HCT116 (cell line): Measurements from ENCODE around the gene WNK3. TPM values are rescaled to one million over a fixed set of nuclear protein-coding genes. Genes with fewer than 3 reads are reported as not detected.

Experiments
- ATAC-seq: fragments of 200-7000 bp; cut with Tn5 transposase; 2 replicates; pipeline ENCODE4 v1.9.1; 2020; ENCODE audit warnings: mild to moderate bottlenecking, moderate library complexity
- BruUV-seq: library from RNA; stranded (reverse); fragments of 400-500 nt; replicated peaks from 2 replicates; lab custom pipeline; 2021; lab: Mats Ljungman, UMichigan
- CTCF ChIA-PET: fragments of 300-600 bp; sonication (Branson Sonifier 250); formaldehyde crosslinking; loops from one replicate; lab custom pipeline; 2021; ENCODE audit warnings: antibody characterized with exemption; lab: Charles Lee
- POLR2A ChIA-PET: fragments of 300-600, 350-600 bp; sonication (Branson Sonifier 250); formaldehyde crosslinking; loops from one replicate; lab custom pipeline; 2021; ENCODE audit warnings: antibody characterized with exemption; lab: Charles Lee
- RAD21 ChIA-PET, 2 experiments: fragments of 300-600 bp; sonication (Branson Sonifier 250); formaldehyde crosslinking; loops; one replicate each; lab custom pipeline; 2023; ENCODE audit warnings: low total read pairs in 2 of 2; ENCODE audit not compliant: uncharacterized antibody in 2 of 2, unreplicated experiment in 2 of 2, low non-redundant PET in 1 of 2; lab: Charles Lee
- DNase-seq: peaks from one replicate; pipeline ENCODE4 v3.0.0-alpha.2; 2010; ENCODE audit warnings: low read depth, low spot score
- H2AFZ ChIP-seq: fragments of 200-600 bp; shearing (Covaris generic), sonication (generic); 2 replicates; pipeline ENCODE4 v1.6.1; 2017; ENCODE audit warnings: low read depth, mixed run types, mixed read lengths, antibody characterized with exemption, low read length; ENCODE audit not compliant: poor library complexity, severe bottlenecking
- H3K27ac ChIP-seq: 2 replicates; pipeline ENCODE4 v1.5.1; 2012; ENCODE audit warnings: low read depth, low read length
- H3K27me3 ChIP-seq: fragments of 200-600 bp; sonication (generic); 2 replicates; pipeline ENCODE4 v1.6.1; 2016; ENCODE audit warnings: mixed run types, low read length, mixed read lengths; ENCODE audit not compliant: insufficient read depth
- H3K36me3 ChIP-seq, 2 experiments: fragments of 200-500 bp in 1 of 2; fragments of 200-600 bp in 1 of 2; sonication (Bioruptor generic) in 1 of 2; sonication (generic) in 1 of 2; 2 replicates each; pipeline versions ENCODE4 v1.5.1 to v1.6.1; 2014 to 2016; ENCODE audit warnings: low read length in 2 of 2, inconsistent platforms in 1 of 2, mixed read lengths in 1 of 2, mixed run types in 1 of 2; ENCODE audit not compliant: insufficient read depth in 2 of 2, control insufficient read depth in 1 of 2
- H3K4me1 ChIP-seq, 2 experiments: fragments of 200-600 bp in 1 of 2; sonication (generic) in 1 of 2; 2 replicates each; pipeline versions ENCODE4 v1.5.1 to v1.6.1; 2012 to 2017; ENCODE audit warnings: low read length in 2 of 2, inconsistent platforms in 1 of 2, mild to moderate bottlenecking in 1 of 2, mixed read lengths in 1 of 2, mixed run types in 1 of 2, moderate library complexity in 1 of 2; ENCODE audit not compliant: insufficient read depth in 2 of 2, control insufficient read depth in 1 of 2
- H3K4me2 ChIP-seq: fragments of 200-600 bp; sonication (generic); 2 replicates; pipeline ENCODE4 v1.6.1; 2017; ENCODE audit warnings: mixed run types, low read length, mixed read lengths
- H3K4me3 ChIP-seq, 2 experiments: fragments of 200-600 bp in 1 of 2; sonication (generic) in 1 of 2; replicated peaks in 1 of 2; 2 replicates each; pipeline ENCODE4 v1.5.1; 2011 to 2016; ENCODE audit warnings: low read length in 2 of 2, control low read depth in 1 of 2, low read depth in 1 of 2, mild to moderate bottlenecking in 1 of 2, mixed read lengths in 1 of 2, mixed run types in 1 of 2
- H3K79me2 ChIP-seq: fragments of 200-600 bp; sonication (generic); 2 replicates; pipeline ENCODE4 v1.6.1; 2017; ENCODE audit warnings: mild to moderate bottlenecking, mixed run types, low read length, moderate library complexity, mixed read lengths; ENCODE audit not compliant: insufficient read depth
- H3K9ac ChIP-seq: fragments of 200-600 bp; sonication (generic); 2 replicates; pipeline ENCODE4 v1.6.1; 2016; ENCODE audit warnings: low read length, mixed read lengths
- H3K9me2 ChIP-seq: fragments of 200-600 bp; sonication (generic), shearing (Covaris generic); 2 replicates; pipeline ENCODE4 v1.6.1; 2017; ENCODE audit warnings: mixed run types, mild to moderate bottlenecking, moderate library complexity; ENCODE audit not compliant: insufficient read depth
- H3K9me3 ChIP-seq, 2 experiments: fragments of 200-500 bp in 1 of 2; fragments of 200-600 bp in 1 of 2; sonication (Bioruptor generic) in 1 of 2; sonication (generic) in 1 of 2; 2 replicates each; pipeline ENCODE4 v1.6.1; 2014 to 2017; ENCODE audit warnings: low read length in 2 of 2, mixed read lengths in 2 of 2, inconsistent platforms in 1 of 2, low read depth in 1 of 2, mild to moderate bottlenecking in 1 of 2, mixed run types in 1 of 2, moderate library complexity in 1 of 2; ENCODE audit not compliant: control insufficient read depth in 1 of 2, insufficient read depth in 1 of 2
- H4K20me1 ChIP-seq: fragments of 200-600 bp; sonication (generic), shearing (Covaris generic); 2 replicates; pipeline ENCODE4 v1.6.1; 2017; ENCODE audit warnings: mixed run types, mild to moderate bottlenecking, moderate library complexity; ENCODE audit not compliant: insufficient read depth
- ATF3 ChIP-seq: IDR thresholded peaks from 2 replicates; pipeline ENCODE4 v1.6.1; 2012
- CTCF ChIP-seq, 3 experiments: fragments of 200-600 bp in 1 of 3; sonication (generic) in 1 of 3; IDR thresholded peaks in 2 of 3; conservative IDR thresholded peaks in 1 of 3; 2 replicates each; pipeline ENCODE4 v1.5.1; 2012 to 2017; ENCODE audit warnings: low read depth in 2 of 3, low read length in 2 of 3, antibody characterized with exemption in 1 of 3, borderline replicate concordance in 1 of 3, control low read depth in 1 of 3, mild to moderate bottlenecking in 1 of 3, mixed read lengths in 1 of 3, mixed run types in 1 of 3, moderate library complexity in 1 of 3; ENCODE audit not compliant: insufficient read depth in 1 of 3
- JUND ChIP-seq: IDR thresholded peaks from 2 replicates; pipeline ENCODE4 v1.6.1; 2012
- MAX ChIP-seq: IDR thresholded peaks from 2 replicates; pipeline ENCODE4 v1.6.1; 2012
- POLR2A ChIP-seq: IDR thresholded peaks from 2 replicates; pipeline ENCODE4 v1.7.0; 2011; ENCODE audit warnings: borderline replicate concordance; ENCODE audit not compliant: insufficient read depth, insufficient read length; ENCODE audit errors: extremely low read depth
- RAD21 ChIP-seq: IDR thresholded peaks from 2 replicates; pipeline ENCODE4 v1.6.1; 2012; ENCODE audit warnings: low read depth, mild to moderate bottlenecking
- SIN3A ChIP-seq: IDR thresholded peaks from 2 replicates; pipeline ENCODE4 v1.6.1; 2012; ENCODE audit warnings: low read depth
- TCF7L2 ChIP-seq: IDR thresholded peaks from 2 replicates; pipeline ENCODE4 v1.7.0; 2011; ENCODE audit warnings: borderline replicate concordance, inconsistent platforms; ENCODE audit not compliant: insufficient read depth, insufficient read length; ENCODE audit errors: extremely low read depth
- YY1 ChIP-seq: IDR thresholded peaks from 2 replicates; pipeline ENCODE4 v1.6.1; 2011; ENCODE audit warnings: low read length, low read depth, moderate library complexity, mild to moderate bottlenecking; ENCODE audit not compliant: insufficient replicate concordance; ENCODE audit errors: extremely low read depth
- ZBTB33 ChIP-seq: IDR thresholded peaks from 2 replicates; pipeline ENCODE4 v1.6.1; 2011; ENCODE audit warnings: mild to moderate bottlenecking, low read length, moderate library complexity; ENCODE audit not compliant: insufficient replicate concordance; ENCODE audit errors: extremely low read depth
- ZNF274 ChIP-seq: fragments of 200-500 bp; sonication (Bioruptor generic); IDR thresholded peaks from 2 replicates; pipeline ENCODE4 v1.6.1; 2014; ENCODE audit warnings: mild to moderate bottlenecking, low read depth, low read length, inconsistent platforms
- intact Hi-C: fragments of 100-400 bp; cut with micrococcal nuclease; formaldehyde crosslinking; loops from 2 replicates; pipeline ENCODE4 v1.10.0; 2022
- total RNA-seq: library from RNA; stranded (reverse); gene quantifications from one replicate; pipeline ENCODE4 v1.2.1, GENCODE V29; 2021; ENCODE audit not compliant: unreplicated experiment

Gene WNK3
- total RNA-seq, 1 experiment from 2014 or later: 0.05 TPM

- no peaks in the 10 kb centered on the region for H3K9me3 ChIP-seq
- no peaks in the 10 kb centered on the region for H3K27me3 ChIP-seq
- H3K9ac ChIP-seq: no peak overlapping the region
- H3K9me2 ChIP-seq: no peaks in the 10 kb centered on the region
- DNase-seq: no peak
- POLR2A ChIA-PET: no interaction called here
- H3K27ac ChIP-seq: no peak overlapping the region
- BruUV-seq: no TSS peak
- H3K36me3 ChIP-seq: no peaks in the 10 kb centered on the region
- CTCF ChIA-PET: no interaction called here
- TF ChIP-seq SIN3A: no peak
- no peak for TF ChIP-seq CTCF (IDR thresholded peaks at IDR 0.05 in 2 of 3, conservative IDR thresholded peaks at IDR 0.05 in 1 of 3; ENCODE audit: borderline replicate concordance in 1 of 3, insufficient read depth in 1 of 3, low read depth in 2 of 3, low read length in 2 of 3)
- no peak for TF ChIP-seq ZBTB33
- no peak overlapping the region for H3K4me3 ChIP-seq
- RAD21 ChIA-PET: no interaction called here
- no peak overlapping the region for H3K4me2 ChIP-seq
- no peaks in the 10 kb centered on the region for H3K79me2 ChIP-seq
- no peaks in the 10 kb centered on the region for H3K4me1 ChIP-seq
- intact Hi-C loops: loop anchor here (5.0 kb wide), 1 partner anchor 540 kb away; no protein-coding TSS in a partner anchor
- no peak overlapping the region for H2AFZ ChIP-seq
- ATAC-seq: no peak
- no peaks in the 10 kb centered on the region for H4K20me1 ChIP-seq
These were observed 111.0 kb downstream of the WNK3 start for GRCh38 chrX:54246866-54247265.

- H4K20me1 ChIP-seq: no peaks in the 10 kb centered on the region
- no peaks in the 10 kb centered on the region for H3K9me3 ChIP-seq
- no peak overlapping the region for H3K4me3 ChIP-seq
- no peaks in the 10 kb centered on the region for H3K27me3 ChIP-seq
- no peak overlapping the region for H2AFZ ChIP-seq
- DNase-seq (no peak), ATAC-seq (no peak)
- RAD21 ChIA-PET: no interaction called here
- intact Hi-C loops: no loop called here
- CTCF ChIA-PET: no interaction called here
- H3K79me2 ChIP-seq: no peaks in the 10 kb centered on the region
- no TSS peak for BruUV-seq
- H3K9ac ChIP-seq: no peak overlapping the region
- no peaks in the 10 kb centered on the region for H3K9me2 ChIP-seq
- H3K4me1 ChIP-seq: no peaks in the 10 kb centered on the region
- POLR2A ChIA-PET: no interaction called here
- H3K27ac ChIP-seq: no peak overlapping the region
- H3K36me3 ChIP-seq: no peaks in the 10 kb centered on the region
- H3K4me2 ChIP-seq: no peak overlapping the region
- TF ChIP-seq YY1 (no peak), JUND (no peak), POLR2A (no peak), MAX (no peak), TCF7L2 (no peak), ZNF274 (no peak), ATF3 (no peak), SIN3A (no peak), RAD21 (no peak)
These were observed 119.3 kb downstream of the WNK3 start for GRCh38 chrX:54238588-54238987.
